ENCODE data around the gene SYNE1. TPM values are rescaled to one million over a fixed set of nuclear protein-coding genes. Genes with fewer than 3 reads are reported as not detected.

Gene SYNE1
- polyA plus RNA-seq, 5 donors: 62.3 to 107 (median 90.2) TPM

GRCh38 chr6:152184573-152184916, 452.6 kb downstream of the SYNE1 start:
- DNase-seq: no peak

- DNase-seq: no peak
Observed at GRCh38 chr6:152180601-152181000, 456.6 kb downstream of the SYNE1 start.

- DNase-seq: no peak
Observed at GRCh38 chr6:152176268-152176667, 460.9 kb downstream of the SYNE1 start.

- no peak for DNase-seq
Observed at GRCh38 chr6:152173957-152174356, 463.2 kb downstream of the SYNE1 start.

- no peak for DNase-seq
Observed at GRCh38 chr6:152173321-152173720, 463.8 kb downstream of the SYNE1 start.

- DNase-seq: no peak
Observed at GRCh38 chr6:152170702-152171667, 466.2 kb downstream of the SYNE1 start.

GRCh38 chr6:152170313-152170701, 466.9 kb downstream of the SYNE1 start:
- no peak for DNase-seq

GRCh38 chr6:152167641-152168603, 469.2 kb downstream of the SYNE1 start:
- no peak for DNase-seq

- DNase-seq: no peak
Observed at GRCh38 chr6:152166897-152167296, 470.3 kb downstream of the SYNE1 start.

GRCh38 chr6:152166497-152166896, 470.7 kb downstream of the SYNE1 start:
- no peak for DNase-seq

- no peak for DNase-seq
Observed at GRCh38 chr6:152164957-152165356, 472.2 kb downstream of the SYNE1 start.

GRCh38 chr6:152161501-152161900, 475.7 kb downstream of the SYNE1 start:
- no peak for DNase-seq

- DNase-seq: no peak
Observed at GRCh38 chr6:152160346-152160745, 476.8 kb downstream of the SYNE1 start.

GRCh38 chr6:152155792-152156191, 481.4 kb downstream of the SYNE1 start:
- no peak for DNase-seq

- DNase-seq: no peak
Observed at GRCh38 chr6:152154559-152155356, 482.4 kb downstream of the SYNE1 start.

- no peak for DNase-seq
Observed at GRCh38 chr6:152151920-152152319, 485.2 kb downstream of the SYNE1 start.

- DNase-seq: no peak
Observed at GRCh38 chr6:152150196-152150595, 487.0 kb downstream of the SYNE1 start.

GRCh38 chr6:152148412-152148811, 488.8 kb downstream of the SYNE1 start:
- DNase-seq: no peak

- DNase-seq: no peak
Observed at GRCh38 chr6:152147269-152147668, 489.9 kb downstream of the SYNE1 start.

- DNase-seq: no peak
Observed at GRCh38 chr6:152146385-152146784, 490.8 kb downstream of the SYNE1 start.

- DNase-seq: no peak
Observed at GRCh38 chr6:152143359-152143758, 493.8 kb downstream of the SYNE1 start.

GRCh38 chr6:152142105-152142504, 495.1 kb downstream of the SYNE1 start:
- DNase-seq: no peak

Measured in right lung (tissue), 5 donors.